ENCODE results near the gene ZBTB37. TPM values are rescaled to one million over a fixed set of nuclear protein-coding genes. Genes with fewer than 3 reads are reported as not detected.
A peak's percentile ranks its signal among the peaks of the same experiment; 100 is the strongest.

Gene ZBTB37
- total RNA-seq, 1 donor from 2014 or later: 14.6 TPM

DNA sequence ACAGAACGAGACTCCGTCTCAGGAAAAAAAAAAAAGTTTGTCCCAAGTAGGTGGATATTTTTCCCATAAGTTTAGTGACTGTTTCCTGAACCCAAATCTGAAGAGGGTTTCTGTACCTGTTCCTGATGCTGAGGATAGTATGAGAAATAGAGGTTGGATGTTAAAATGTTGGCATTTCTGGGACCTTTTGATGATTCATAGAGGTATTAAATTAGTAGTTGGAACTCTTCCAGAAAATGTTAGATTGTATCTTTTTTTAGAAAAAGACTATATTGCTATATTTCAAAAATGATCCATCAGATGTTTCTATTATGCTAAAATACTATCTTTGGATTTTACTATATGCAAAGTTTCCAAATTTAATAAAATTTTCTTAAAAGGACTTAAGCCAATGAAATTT is 40.6 kb upstream of the ZBTB37 start:
- no peaks in the 10 kb centered on the region for H3K9me3 Mint-ChIP-seq
- peaks cover 7% of the 10 kb centered on the region for H3K36me3 Mint-ChIP-seq
- no peak overlapping the region for H3K27ac Mint-ChIP-seq
- DNase-seq (ENCODE audit: extremely low spot score, unreplicated experiment): no peak
- TF ChIP-seq, protein P1, sequence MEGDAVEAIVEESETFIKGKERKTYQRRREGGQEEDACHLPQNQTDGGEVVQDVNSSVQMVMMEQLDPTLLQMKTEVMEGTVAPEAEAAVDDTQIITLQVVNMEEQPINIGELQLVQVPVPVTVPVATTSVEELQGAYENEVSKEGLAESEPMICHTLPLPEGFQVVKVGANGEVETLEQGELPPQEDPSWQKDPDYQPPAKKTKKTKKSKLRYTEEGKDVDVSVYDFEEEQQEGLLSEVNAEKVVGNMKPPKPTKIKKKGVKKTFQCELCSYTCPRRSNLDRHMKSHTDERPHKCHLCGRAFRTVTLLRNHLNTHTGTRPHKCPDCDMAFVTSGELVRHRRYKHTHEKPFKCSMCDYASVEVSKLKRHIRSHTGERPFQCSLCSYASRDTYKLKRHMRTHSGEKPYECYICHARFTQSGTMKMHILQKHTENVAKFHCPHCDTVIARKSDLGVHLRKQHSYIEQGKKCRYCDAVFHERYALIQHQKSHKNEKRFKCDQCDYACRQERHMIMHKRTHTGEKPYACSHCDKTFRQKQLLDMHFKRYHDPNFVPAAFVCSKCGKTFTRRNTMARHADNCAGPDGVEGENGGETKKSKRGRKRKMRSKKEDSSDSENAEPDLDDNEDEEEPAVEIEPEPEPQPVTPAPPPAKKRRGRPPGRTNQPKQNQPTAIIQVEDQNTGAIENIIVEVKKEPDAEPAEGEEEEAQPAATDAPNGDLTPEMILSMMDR (conservative IDR thresholded peaks at IDR 0.05): no peak
- H3K4me3 Mint-ChIP-seq: peak overlapping the region; percentile 35
- no peaks in the 10 kb centered on the region for H3K27me3 Mint-ChIP-seq
- peaks cover 18% of the 10 kb centered on the region for H3K4me1 Mint-ChIP-seq (ENCODE audit: unreplicated experiment)

DNA sequence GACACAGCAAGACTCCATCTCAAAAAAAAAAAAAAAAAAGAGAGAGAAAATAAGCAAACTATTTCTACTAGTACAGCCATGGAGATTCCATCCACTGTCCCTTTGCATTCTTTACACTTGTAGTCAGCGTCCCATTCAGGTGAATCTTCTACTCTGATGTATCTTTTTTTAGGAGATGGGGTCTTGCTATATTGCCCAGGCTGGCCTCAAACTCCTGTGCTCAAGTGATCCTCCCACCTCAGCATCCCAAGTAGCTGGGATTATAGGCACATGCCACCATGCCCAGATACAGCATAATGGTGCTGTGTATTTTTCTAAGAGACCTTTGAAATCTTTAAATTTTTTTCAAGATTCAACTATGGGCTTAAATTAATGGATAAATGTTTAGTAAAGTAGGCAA is 35.4 kb upstream of the ZBTB37 start:
- Mint-ChIP-seq H3K27me3 (no peaks in the 10 kb centered on the region), H3K27ac (no peak overlapping the region), H3K4me1 (ENCODE audit: unreplicated experiment) (no peaks in the 10 kb centered on the region), H3K9me3 (no peaks in the 10 kb centered on the region), H3K36me3 (no peaks in the 10 kb centered on the region), H3K4me3 (no peak overlapping the region)
- no peak for DNase-seq (ENCODE audit: extremely low spot score, unreplicated experiment)
- TF ChIP-seq, protein P1 (conservative IDR thresholded peaks at IDR 0.05): no peak

GRCh38 chr1:173852105-173852504 is 16.1 kb upstream of the ZBTB37 start:
- Mint-ChIP-seq H3K27me3 (no peaks in the 10 kb centered on the region), H3K27ac (no peak overlapping the region), H3K9me3 (no peaks in the 10 kb centered on the region), H3K4me1 (ENCODE audit: unreplicated experiment) (peaks cover 4% of the 10 kb centered on the region), H3K4me3 (no peak overlapping the region), H3K36me3 (peaks cover 25% of the 10 kb centered on the region)
- DNase-seq (ENCODE audit: extremely low spot score, unreplicated experiment): no peak
- TF ChIP-seq, protein P1 (conservative IDR thresholded peaks at IDR 0.05): no peak

GRCh38 chr1:173853074-173853473 is 15.1 kb upstream of the ZBTB37 start:
- peaks cover 4% of the 10 kb centered on the region for H3K4me1 Mint-ChIP-seq (ENCODE audit: unreplicated experiment)
- H3K9me3 Mint-ChIP-seq: no peaks in the 10 kb centered on the region
- DNase-seq (ENCODE audit: extremely low spot score, unreplicated experiment): no peak

DNA sequence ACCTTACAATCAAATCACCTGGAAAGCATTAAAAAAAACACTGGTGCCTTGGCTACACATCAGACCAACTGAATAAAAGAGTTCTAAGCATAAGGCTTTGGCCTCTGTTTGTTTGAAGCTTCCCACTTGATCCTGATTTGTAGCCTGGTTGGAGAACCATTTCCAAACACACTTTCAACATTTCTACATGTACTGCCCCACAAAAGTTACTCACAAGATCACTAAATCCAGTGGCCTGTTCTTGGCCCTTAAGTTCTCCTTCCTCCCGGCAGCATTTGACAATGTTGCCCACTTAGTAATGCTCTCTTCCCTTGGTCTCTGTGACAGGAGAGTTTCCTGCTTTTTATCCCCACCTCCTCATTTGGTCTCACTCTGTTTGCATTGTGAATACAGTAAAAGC is 12.2 kb upstream of the ZBTB37 start:
- Mint-ChIP-seq H3K9me3 (no peaks in the 10 kb centered on the region), H3K27me3 (no peaks in the 10 kb centered on the region), H3K4me1 (ENCODE audit: unreplicated experiment) (peaks cover 4% of the 10 kb centered on the region), H3K36me3 (peaks cover 38% of the 10 kb centered on the region), H3K4me3 (no peak overlapping the region), H3K27ac (peak overlapping the region; percentile 9)
- TF ChIP-seq, protein P1 (conservative IDR thresholded peaks at IDR 0.05): no peak
- no peak for DNase-seq (ENCODE audit: extremely low spot score, unreplicated experiment)

More at GRCh38 chr1:173853074-173853473, 15.1 kb upstream of the ZBTB37 start:
- TF ChIP-seq, protein P1 (conservative IDR thresholded peaks at IDR 0.05): no peak
- H3K27ac Mint-ChIP-seq: peak overlapping the region; percentile 62
- H3K4me3 Mint-ChIP-seq: no peak overlapping the region
- H3K36me3 Mint-ChIP-seq: peaks cover 31% of the 10 kb centered on the region
- H3K27me3 Mint-ChIP-seq: no peaks in the 10 kb centered on the region

DNA sequence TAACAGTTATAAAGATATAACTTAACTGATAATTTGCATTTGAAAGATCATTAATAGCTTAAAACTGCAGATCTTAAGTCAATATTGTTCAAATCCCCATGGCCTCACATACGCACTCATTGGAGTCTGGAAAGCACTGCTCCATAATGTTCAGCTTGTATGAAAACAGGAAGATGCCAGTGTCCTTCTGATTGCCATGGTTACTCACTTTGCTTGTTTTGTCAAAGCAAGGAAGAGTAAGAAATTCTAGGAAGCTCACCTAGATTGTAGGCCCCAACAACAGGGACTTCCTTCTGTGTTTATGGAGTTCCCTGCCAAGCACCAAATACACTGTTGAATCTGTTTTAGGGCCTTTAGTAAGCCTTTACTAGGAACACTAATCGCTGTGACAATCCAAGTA is 11.3 kb upstream of the ZBTB37 start:
- Mint-ChIP-seq H3K27me3 (no peaks in the 10 kb centered on the region), H3K4me3 (no peak overlapping the region), H3K4me1 (ENCODE audit: unreplicated experiment) (peaks cover 4% of the 10 kb centered on the region), H3K9me3 (no peaks in the 10 kb centered on the region), H3K36me3 (peaks cover 38% of the 10 kb centered on the region), H3K27ac (no peak overlapping the region)
- no peak for DNase-seq (ENCODE audit: extremely low spot score, unreplicated experiment)
- TF ChIP-seq, protein P1 (conservative IDR thresholded peaks at IDR 0.05): no peak

Data from type B pancreatic cell (in vitro differentiated cells).